ENCODE data around the gene NES. TPM values are rescaled to one million over a fixed set of nuclear protein-coding genes. Genes with fewer than 3 reads are reported as not detected.

Gene NES
- total RNA-seq, 2 donors from 2014 or later = 5.3 to 8.1 TPM

Other genes starting within 250 kb of the NES start
- 10 to 100 TPM; 32.3 to 49.9 TPM for gene MEF2D, start 176.6 kb downstream of the NES start, total RNA-seq
- 10 to 100 TPM; 13.6 to 57.9 TPM for gene IQGAP3, start 104.8 kb downstream of the NES start, total RNA-seq
- gene TTC24, start 97.7 kb downstream of the NES start, total RNA-seq = not detected
- 10 to 100 TPM; 68.4 to 99.8 TPM for gene NAXE, start 85.6 kb downstream of the NES start, total RNA-seq
- 10 to 100 TPM; 12.3 to 31.3 TPM for gene GPATCH4, start 75.9 kb downstream of the NES start, total RNA-seq
- gene HAPLN2, start 58.0 kb downstream of the NES start, total RNA-seq = under 1 TPM in 1 of 2 donors, not detected in 1; 0.96 TPM
- gene BCAN, start 35.3 kb downstream of the NES start, total RNA-seq = under 1 TPM in 1 of 2 donors, not detected in 1; 0.37 TPM
- gene CRABP2, start 28.2 kb upstream of the NES start, total RNA-seq = 1 to 10 TPM; 1.2 to 1.4 TPM
- gene METTL25B, start 51.1 kb upstream of the NES start, total RNA-seq = 10 to 100 TPM; 31.3 to 51.9 TPM
- 10 to 100 TPM; 23.4 to 30.0 TPM for gene ISG20L2, start 51.4 kb upstream of the NES start, total RNA-seq
- gene MRPL24, start 63.7 kb upstream of the NES start, total RNA-seq = 10 to 100 TPM; 39.1 to 86.7 TPM
- gene HDGF, start 74.3 kb upstream of the NES start, total RNA-seq = 100 to 1,000 TPM; 215 to 438 TPM
- 10 to 100 TPM; 57.1 to 58.7 TPM for gene PRCC, start 90.1 kb upstream of the NES start, total RNA-seq
- gene SH2D2A, start 139.4 kb upstream of the NES start, total RNA-seq = 1 to 10 TPM; 1.9 to 3.1 TPM
- not detected for gene INSRR, start 181.7 kb upstream of the NES start, total RNA-seq
- 1 to 10 TPM in 1 of 2 donors, under 1 TPM in 1; 0.56 to 1.1 TPM for gene NTRK1, start 183.5 kb upstream of the NES start, total RNA-seq
- gene PEAR1, start 216.3 kb upstream of the NES start, total RNA-seq = 1 to 10 TPM; 2.5 to 3.5 TPM
- not detected for gene LRRC71, start 243.2 kb upstream of the NES start, total RNA-seq